Neuronal stem cell (in vitro differentiated cells): ENCODE measurements around the gene MYH4.

Experiments
- DNase-seq: peaks from one replicate; pipeline ENCODE4 v3.0.0-alpha.2; 2013; ENCODE audit warnings: low spot score
- H2AFZ ChIP-seq: one replicate; pipeline ENCODE4 v1.6.1; 2013; ENCODE audit warnings: mild to moderate bottlenecking, low read length, inconsistent platforms
- H2AK5ac ChIP-seq: 2 replicates; pipeline ENCODE4 v1.6.1; 2013; ENCODE audit warnings: low read depth, mild to moderate bottlenecking, inconsistent platforms, low read length, moderate library complexity, mixed read lengths
- H2BK120ac ChIP-seq: 2 replicates; pipeline ENCODE4 v1.6.1; 2013; ENCODE audit warnings: low read depth, mild to moderate bottlenecking, inconsistent platforms, low read length, moderate library complexity, mixed read lengths
- H2BK12ac ChIP-seq: one replicate; pipeline ENCODE4 v1.6.1; 2013; ENCODE audit warnings: low read length, inconsistent platforms
- H2BK15ac ChIP-seq: 2 replicates; pipeline ENCODE4 v1.6.1; 2013; ENCODE audit warnings: mild to moderate bottlenecking, low read length, inconsistent platforms, mixed read lengths
- H2BK5ac ChIP-seq: one replicate; pipeline ENCODE4 v1.6.1; 2013; ENCODE audit warnings: inconsistent platforms, mild to moderate bottlenecking, low read length, moderate library complexity
- H3K14ac ChIP-seq: one replicate; pipeline ENCODE4 v1.6.1; 2013; ENCODE audit warnings: low read length, inconsistent platforms
- H3K18ac ChIP-seq: 2 replicates; pipeline ENCODE4 v1.6.1; 2013; ENCODE audit warnings: low read length, inconsistent platforms
- H3K23ac ChIP-seq: 2 replicates; pipeline ENCODE4 v1.6.1; 2013; ENCODE audit warnings: low read depth, mild to moderate bottlenecking, mixed read lengths, low read length, inconsistent platforms; ENCODE audit not compliant: poor library complexity
- H3K27ac ChIP-seq: replicated peaks from 3 replicates; pipeline ENCODE4 v1.5.1; 2013; ENCODE audit warnings: low read length, inconsistent platforms
- H3K27me3 ChIP-seq, 3 experiments: 2 replicates each; pipeline ENCODE4 v1.6.1; 2013; ENCODE audit warnings: low read length in 3 of 3, mild to moderate bottlenecking in 2 of 3, inconsistent platforms in 1 of 3, low read depth in 1 of 3, mixed read lengths in 1 of 3, moderate library complexity in 1 of 3; ENCODE audit not compliant: control insufficient read depth in 3 of 3, insufficient read depth in 3 of 3
- H3K36me3 ChIP-seq, 2 donors: replicated peaks in 1 of 2; 2 replicates each; pipeline ENCODE4 v1.6.1; 2013; ENCODE audit warnings: low read length in 2 of 2; ENCODE audit not compliant: control insufficient read depth in 2 of 2, insufficient read depth in 2 of 2
- H3K4ac ChIP-seq: 2 replicates; pipeline ENCODE4 v1.6.1; 2013; ENCODE audit warnings: inconsistent platforms, mild to moderate bottlenecking, low read length, moderate library complexity
- H3K4me1 ChIP-seq, 2 donors: 1 replicate in 1 of 2; 2 replicates in 1 of 2; pipeline ENCODE4 v1.6.1; 2013; ENCODE audit warnings: low read length in 2 of 2, low read depth in 1 of 2; ENCODE audit not compliant: control insufficient read depth in 2 of 2, insufficient read depth in 1 of 2
- H3K4me2 ChIP-seq: one replicate; pipeline ENCODE4 v1.6.1; 2013; ENCODE audit warnings: mild to moderate bottlenecking, low read length, inconsistent platforms; ENCODE audit not compliant: insufficient read depth, poor library complexity, severe bottlenecking
- H3K4me3 ChIP-seq, 2 donors: 2 replicates each; pipeline ENCODE4 v1.5.1; 2013; ENCODE audit warnings: low read length in 2 of 2, mild to moderate bottlenecking in 2 of 2, inconsistent platforms in 1 of 2, moderate library complexity in 1 of 2
- H3K79me1 ChIP-seq: one replicate; pipeline ENCODE4 v1.6.1; 2013; ENCODE audit warnings: low read depth, mild to moderate bottlenecking, inconsistent platforms, low read length, moderate library complexity
- H3K9ac ChIP-seq: one replicate; pipeline ENCODE4 v1.6.1; 2013; ENCODE audit warnings: mild to moderate bottlenecking, low read depth, low read length, inconsistent platforms; ENCODE audit not compliant: poor library complexity
- H3K9me3 ChIP-seq, 2 donors: replicated peaks in 1 of 2; 2 replicates each; pipeline versions ENCODE3 to v1.6.1; 2013; ENCODE audit warnings: low read length in 2 of 2, mild to moderate bottlenecking in 2 of 2, inconsistent platforms in 1 of 2, low read depth in 1 of 2, mixed read lengths in 1 of 2, moderate library complexity in 1 of 2; ENCODE audit not compliant: control insufficient read depth in 2 of 2, insufficient read depth in 1 of 2
- H4K8ac ChIP-seq: one replicate; pipeline ENCODE4 v1.6.1; 2013; ENCODE audit warnings: low read depth, mild to moderate bottlenecking, inconsistent platforms, low read length, moderate library complexity
- H4K91ac ChIP-seq: one replicate; pipeline ENCODE4 v1.6.1; 2013; ENCODE audit warnings: low read length, low read depth, mild to moderate bottlenecking, inconsistent platforms; ENCODE audit not compliant: poor library complexity
- WGBS, 2 donors: extraction: QIAGEN DNeasy Blood & Tissue Kit; methylation state at CpG; one replicate each; pipeline ENCODE4 v1.1.7; 2013; ENCODE audit warnings: missing lambda C conversion rate in 2 of 2, mixed read lengths in 1 of 2; ENCODE audit not compliant: insufficient read length in 2 of 2, insufficient replicate concordance in 1 of 2; ENCODE audit errors: extremely low coverage in 2 of 2; 5-methylcytosine and 5-hydroxymethylcytosine counted together

The MYH4 gene

GRCh38 chr17:10396524-10397163, 72.7 kb downstream of the MYH4 start:
- no peak overlapping the region for H4K8ac ChIP-seq
- H4K91ac ChIP-seq, result no peak overlapping the region
- no peaks in the 10 kb centered on the region for H3K36me3 ChIP-seq
- no peaks in the 10 kb centered on the region for H3K79me1 ChIP-seq
- DNase-seq, result no peak
- no peak overlapping the region for H3K27ac ChIP-seq
- no peak overlapping the region for H3K9ac ChIP-seq
- no peak overlapping the region for H3K23ac ChIP-seq
- H3K9me3 ChIP-seq, result no peaks in the 10 kb centered on the region
- no peak overlapping the region for H3K4ac ChIP-seq
- no peak overlapping the region for H3K4me3 ChIP-seq
- no peak overlapping the region for H3K14ac ChIP-seq
- H2BK120ac ChIP-seq, result no peak overlapping the region
- H2AFZ ChIP-seq, result no peak overlapping the region
- no peak overlapping the region for H2AK5ac ChIP-seq
- no peak overlapping the region for H3K18ac ChIP-seq
- H3K4me1 ChIP-seq, result no peaks in the 10 kb centered on the region
- H2BK12ac ChIP-seq, result peak overlapping the region; percentile 16
- H3K27me3 ChIP-seq, result peaks cover 0 to 2% (median 0%) of the 10 kb centered on the region in 3 experiments
- H2BK15ac ChIP-seq, result no peak overlapping the region
- H2BK5ac ChIP-seq, result no peak overlapping the region
- H3K4me2 ChIP-seq, result no peak overlapping the region
- WGBS, 2 donors, result no CpG with 5 or more reads among the region's 14 CpGs

DNA sequence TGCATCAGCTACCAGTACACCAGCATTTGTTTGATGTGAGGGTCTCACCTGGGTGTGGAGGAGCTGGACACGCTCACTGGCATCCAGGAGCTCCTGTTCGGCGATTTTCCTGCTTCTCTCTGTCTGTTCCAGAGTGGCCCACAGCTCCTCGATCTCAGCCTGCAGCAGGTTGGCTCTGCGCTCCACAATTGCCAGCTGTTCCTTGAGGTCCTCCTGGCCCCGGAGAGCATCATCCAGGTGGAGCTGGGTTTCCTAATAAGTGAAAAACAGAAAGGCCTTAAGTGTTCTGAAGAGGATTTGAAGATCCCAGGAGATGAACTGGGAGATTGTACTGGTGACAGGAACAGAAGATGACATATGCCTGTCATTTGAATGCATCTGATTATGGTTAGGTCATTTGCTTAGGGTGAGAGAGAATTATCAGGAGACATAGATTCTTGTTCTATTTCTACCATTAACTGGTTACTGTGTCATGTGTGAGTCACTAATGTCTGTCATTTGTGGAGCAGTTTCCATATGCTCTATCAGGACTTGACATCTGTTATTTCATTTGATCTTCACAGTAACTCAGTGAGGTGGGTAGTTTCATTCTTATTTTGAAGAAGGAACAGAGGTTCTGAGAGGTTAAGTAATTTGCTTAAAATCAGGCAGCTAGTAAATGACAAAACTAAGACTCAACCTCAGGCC, 75.0 kb downstream of the MYH4 start:
- H3K4me3 ChIP-seq, result no peak overlapping the region
- no peaks in the 10 kb centered on the region for H3K9me3 ChIP-seq
- no peak overlapping the region for H3K4me2 ChIP-seq
- no peak overlapping the region for H3K27ac ChIP-seq
- no peak overlapping the region for H3K23ac ChIP-seq
- no peak overlapping the region for H3K14ac ChIP-seq
- no peak for DNase-seq
- no peak overlapping the region for H2AFZ ChIP-seq
- H3K36me3 ChIP-seq, result no peaks in the 10 kb centered on the region
- H3K18ac ChIP-seq, result no peak overlapping the region
- H2BK5ac ChIP-seq, result no peak overlapping the region
- H2BK15ac ChIP-seq, result no peak overlapping the region
- no peak overlapping the region for H2BK120ac ChIP-seq
- H3K4ac ChIP-seq, result no peak overlapping the region
- no peak overlapping the region for H3K9ac ChIP-seq
- no CpG with 5 or more reads among the region's 6 CpGs for WGBS, 2 donors
- peaks cover 0 to 2% (median 0%) of the 10 kb centered on the region in 3 experiments for H3K27me3 ChIP-seq
- no peak overlapping the region for H4K91ac ChIP-seq
- H3K4me1 ChIP-seq, result no peaks in the 10 kb centered on the region
- no peak overlapping the region for H2BK12ac ChIP-seq
- H2AK5ac ChIP-seq, result no peak overlapping the region
- no peaks in the 10 kb centered on the region for H3K79me1 ChIP-seq
- H4K8ac ChIP-seq, result no peak overlapping the region
